Endothelial cell of umbilical vein (primary cell): ENCODE measurements around the gene CXCR5. TPM values are rescaled to one million over a fixed set of nuclear protein-coding genes. Genes with fewer than 3 reads are reported as not detected.

Experiments used
- BruUV-seq: library from RNA; stranded (reverse); fragments of 400-500 nt; replicated peaks from 2 replicates; lab custom pipeline; 2021; lab: Mats Ljungman, UMichigan
- CTCF ChIA-PET: fragments of 300-600, 350-600 bp; sonication (Branson Sonifier 250); formaldehyde crosslinking; loops from one replicate; lab custom pipeline; 2021; ENCODE audit warnings: antibody characterized with exemption, inconsistent platforms; lab: Charles Lee
- POLR2A ChIA-PET: fragments of 300-600, 350-600 bp; sonication (Branson Sonifier 250); formaldehyde crosslinking; loops from one replicate; lab custom pipeline; 2021; ENCODE audit warnings: antibody characterized with exemption, inconsistent platforms; lab: Charles Lee
- DNase-seq: peaks from one replicate; pipeline ENCODE4 v3.0.0-alpha.2; 2011; ENCODE audit warnings: low read depth, low spot score
- FAIRE-seq: peaks from 2 replicates; lab custom pipeline; 2011; peaks lifted over from hg19 to GRCh38; lab: Jason Lieb, UNC
- H2AFZ ChIP-seq: 2 replicates; pipeline ENCODE4 v1.6.0; 2012; ENCODE audit warnings: low read depth, low read length, control low read depth, inconsistent platforms
- H3K27ac ChIP-seq: 2 replicates; pipeline ENCODE4 v1.5.1; 2011; ENCODE audit warnings: low read depth, mild to moderate bottlenecking, control low read depth, low read length, moderate library complexity; ENCODE audit not compliant: insufficient read depth
- H3K27me3 ChIP-seq, 2 experiments: 2 replicates each; pipeline versions ENCODE4 v1.6.0 to v1.6.1; 2011; ENCODE audit warnings: low read length in 2 of 2, mixed read lengths in 1 of 2; ENCODE audit not compliant: control insufficient read depth in 2 of 2, insufficient read depth in 2 of 2
- H3K36me3 ChIP-seq, 2 experiments: 2 replicates in 1 of 2; 3 replicates in 1 of 2; pipeline ENCODE4 v1.5.1; 2011; ENCODE audit warnings: low read length in 2 of 2, mild to moderate bottlenecking in 1 of 2, moderate library complexity in 1 of 2; ENCODE audit not compliant: control insufficient read depth in 2 of 2, insufficient read depth in 2 of 2; ENCODE audit errors: extremely low read depth in 1 of 2
- H3K4me1 ChIP-seq: 3 replicates; pipeline ENCODE4 v1.5.1; 2011; ENCODE audit warnings: mild to moderate bottlenecking, low read length; ENCODE audit not compliant: control insufficient read depth, insufficient read depth; ENCODE audit errors: extremely low read depth
- H3K4me2 ChIP-seq: 2 replicates; pipeline ENCODE4 v1.6.1; 2011; ENCODE audit warnings: low read length, control low read depth, mixed read lengths; ENCODE audit not compliant: insufficient read depth
- H3K4me3 ChIP-seq, 3 experiments: fragments of 200-600 bp in 1 of 3; sonication (generic), shearing (Covaris generic) in 1 of 3; replicated peaks in 1 of 3; 2 replicates each; pipeline ENCODE4 v1.5.1; 2011 to 2016; ENCODE audit warnings: control low read depth in 3 of 3, low read length in 3 of 3, mild to moderate bottlenecking in 2 of 3, inconsistent platforms in 1 of 3, low read depth in 1 of 3, moderate library complexity in 1 of 3; ENCODE audit not compliant: insufficient read depth in 1 of 3
- H3K79me2 ChIP-seq: 2 replicates; pipeline ENCODE4 v1.6.0; 2012; ENCODE audit warnings: low read length, inconsistent platforms; ENCODE audit not compliant: control insufficient read depth, insufficient read depth
- H3K9ac ChIP-seq: replicated peaks from 2 replicates; pipeline ENCODE3; 2011; ENCODE audit warnings: low read length, control low read depth; ENCODE audit not compliant: insufficient read depth; ENCODE audit errors: extremely low read depth
- H3K9me1 ChIP-seq: replicated peaks from 3 replicates; pipeline ENCODE4 v1.6.0; 2011; ENCODE audit warnings: mild to moderate bottlenecking, low read length; ENCODE audit not compliant: control insufficient read depth, insufficient read depth; ENCODE audit errors: extremely low read depth
- H3K9me3 ChIP-seq: replicated peaks from 2 replicates; pipeline ENCODE4 v1.5.1; 2012; ENCODE audit warnings: low read length, inconsistent platforms; ENCODE audit not compliant: control insufficient read depth, insufficient read depth
- H4K20me1 ChIP-seq: replicated peaks from 2 replicates; pipeline ENCODE3; 2011; ENCODE audit warnings: mild to moderate bottlenecking, low read length; ENCODE audit not compliant: control insufficient read depth, insufficient read depth; ENCODE audit errors: extremely low read depth
- EZH2 ChIP-seq: IDR thresholded peaks from 2 replicates; pipeline ENCODE4 v1.6.1; 2012; ENCODE audit warnings: borderline replicate concordance, low read depth, mild to moderate bottlenecking, moderate library complexity, low read length, inconsistent platforms; ENCODE audit not compliant: severe bottlenecking
- GATA2 ChIP-seq: IDR thresholded peaks from 2 replicates; pipeline ENCODE4 v1.7.0; 2011; ENCODE audit warnings: low read depth, mild to moderate bottlenecking, moderate library complexity, mixed read lengths, low read length; ENCODE audit not compliant: insufficient read length, insufficient read depth
- MYC ChIP-seq: IDR thresholded peaks from one replicate; pipeline ENCODE4 v1.6.1; 2011; ENCODE audit warnings: mild to moderate bottlenecking, low read depth, low read length
- POLR2A ChIP-seq: IDR thresholded peaks from 2 replicates; pipeline ENCODE4 v1.6.1; 2012; ENCODE audit warnings: low read depth, mild to moderate bottlenecking, control low read depth, low read length
- dilution Hi-C: fragments of 300-500 bp; cut with MboI; formaldehyde crosslinking; loops from one replicate; pipeline ENCODE4 v1.15.0; 2019; ENCODE audit warnings: low sequenced_read_pairs; ENCODE audit not compliant: extremely low pct_ligation_motif_present
- intact Hi-C: fragments of 100-400 bp; cut with micrococcal nuclease; formaldehyde crosslinking; loops from one replicate; pipeline ENCODE4 v1.10.0; 2022
- polyA plus RNA-seq, 4 experiments: library from polyadenylated mRNA; depleted of rRNA in 3 of 4; stranded (reverse) in 3 of 4; unstranded in 1 of 4; fragments of >200 nt; gene quantifications; 2 replicates each; pipeline versions ENCODE4 v1.2.1 to v1.2.3, GENCODE V29; 2011 to 2012; ENCODE audit warnings: missing spikeins in 1 of 4
- total RNA-seq: library from RNA; stranded (reverse); gene quantifications from 2 replicates; pipeline ENCODE4 v1.2.3, GENCODE V29; 2021
- TF ChIP-seq, protein P1 (sequence below), 2 donors: IDR thresholded peaks; 1 replicate in 1 of 2; 2 replicates in 1 of 2; pipeline ENCODE4 v1.5.1; 2011; ENCODE audit warnings: low read length in 2 of 2, mild to moderate bottlenecking in 2 of 2, moderate library complexity in 2 of 2, control low read depth in 1 of 2, inconsistent platforms in 1 of 2, low read depth in 1 of 2; ENCODE audit not compliant: insufficient read depth in 1 of 2; ENCODE audit errors: extremely low read depth in 1 of 2

The CXCR5 gene
- total and polyA plus RNA-seq, 2 donors (not counting 3 experiments of a cell fraction or from before 2014, with no cell fraction given): not detected

DNA sequence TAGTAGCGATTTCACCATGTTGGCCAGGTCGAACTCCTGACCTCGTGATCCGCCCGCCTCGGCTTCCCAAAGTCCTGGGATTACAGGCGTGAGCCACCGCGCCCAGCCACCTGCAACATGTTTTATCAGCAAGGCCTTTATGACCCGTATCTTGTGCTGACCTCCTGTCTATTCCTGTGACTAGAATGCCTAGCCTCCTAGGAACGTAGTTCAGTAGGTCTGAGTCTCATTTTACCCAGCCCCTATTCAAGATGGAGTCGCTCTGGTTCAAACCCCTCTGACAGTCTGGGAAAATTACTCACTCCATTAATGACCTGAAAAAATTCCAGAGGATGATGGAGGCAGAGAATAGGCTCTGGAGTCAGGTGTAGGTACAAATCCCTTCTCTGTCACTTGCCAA is 30.0 kb upstream of the CXCR5 start:
- POLR2A ChIA-PET: no interaction called here
- no peak for FAIRE-seq
- no TSS peak for BruUV-seq

DNA sequence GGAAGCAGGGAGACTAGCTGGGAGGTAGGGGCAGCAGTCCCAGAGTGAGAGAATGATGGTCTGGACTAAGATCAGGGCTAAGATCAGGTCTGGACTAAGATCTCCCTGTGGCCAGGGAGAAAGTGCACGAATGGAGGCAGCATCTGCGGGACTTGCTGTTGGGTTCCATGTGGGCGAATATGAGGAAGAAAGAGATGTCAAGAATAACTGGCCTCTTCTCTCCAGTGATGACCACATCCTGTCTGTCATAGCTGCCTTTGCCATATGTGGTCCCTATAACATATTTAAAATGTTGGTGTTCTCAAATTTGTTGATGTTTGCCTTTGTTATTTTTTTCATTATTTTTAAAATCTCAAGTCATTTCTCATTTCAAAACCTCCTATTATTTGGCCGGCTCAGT is 27.4 kb upstream of the CXCR5 start:
- CTCF ChIA-PET: no interaction called here
- H4K20me1 ChIP-seq: no peaks in the 10 kb centered on the region
- no peaks in the 10 kb centered on the region for H3K79me2 ChIP-seq
- H3K4me3 ChIP-seq: no peak overlapping the region
- BruUV-seq: no TSS peak
- dilution Hi-C loops: no loop called here
- POLR2A ChIA-PET: no interaction called here
- no peaks in the 10 kb centered on the region for H3K36me3 ChIP-seq
- no peaks in the 10 kb centered on the region for H3K4me1 ChIP-seq
- H3K9me1 ChIP-seq: no peaks in the 10 kb centered on the region
- H3K27ac ChIP-seq: no peak overlapping the region
- no peak overlapping the region for H3K4me2 ChIP-seq
- no peaks in the 10 kb centered on the region for H3K9me3 ChIP-seq
- no peak for DNase-seq
- no peak for FAIRE-seq
- H3K9ac ChIP-seq: no peak overlapping the region
- intact Hi-C loops: no loop called here
- H2AFZ ChIP-seq: no peak overlapping the region
- H3K27me3 ChIP-seq: no peaks in the 10 kb centered on the region
- TF ChIP-seq EZH2: no peak
- TF ChIP-seq GATA2: no peak
- TF ChIP-seq, protein P1, sequence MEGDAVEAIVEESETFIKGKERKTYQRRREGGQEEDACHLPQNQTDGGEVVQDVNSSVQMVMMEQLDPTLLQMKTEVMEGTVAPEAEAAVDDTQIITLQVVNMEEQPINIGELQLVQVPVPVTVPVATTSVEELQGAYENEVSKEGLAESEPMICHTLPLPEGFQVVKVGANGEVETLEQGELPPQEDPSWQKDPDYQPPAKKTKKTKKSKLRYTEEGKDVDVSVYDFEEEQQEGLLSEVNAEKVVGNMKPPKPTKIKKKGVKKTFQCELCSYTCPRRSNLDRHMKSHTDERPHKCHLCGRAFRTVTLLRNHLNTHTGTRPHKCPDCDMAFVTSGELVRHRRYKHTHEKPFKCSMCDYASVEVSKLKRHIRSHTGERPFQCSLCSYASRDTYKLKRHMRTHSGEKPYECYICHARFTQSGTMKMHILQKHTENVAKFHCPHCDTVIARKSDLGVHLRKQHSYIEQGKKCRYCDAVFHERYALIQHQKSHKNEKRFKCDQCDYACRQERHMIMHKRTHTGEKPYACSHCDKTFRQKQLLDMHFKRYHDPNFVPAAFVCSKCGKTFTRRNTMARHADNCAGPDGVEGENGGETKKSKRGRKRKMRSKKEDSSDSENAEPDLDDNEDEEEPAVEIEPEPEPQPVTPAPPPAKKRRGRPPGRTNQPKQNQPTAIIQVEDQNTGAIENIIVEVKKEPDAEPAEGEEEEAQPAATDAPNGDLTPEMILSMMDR (IDR thresholded peaks at IDR 0.05; ENCODE audit: extremely low read depth in 1 of 2, insufficient read depth in 1 of 2, low read depth in 1 of 2, low read length in 2 of 2): no peak
- TF ChIP-seq MYC: no peak
- no peak for TF ChIP-seq POLR2A

More for the DNA sequence above, 30.0 kb upstream of the CXCR5 start:
- H3K27me3 ChIP-seq: no peaks in the 10 kb centered on the region
- H2AFZ ChIP-seq: no peak overlapping the region
- no peak overlapping the region for H3K4me2 ChIP-seq
- no peaks in the 10 kb centered on the region for H3K4me1 ChIP-seq
- H3K9me1 ChIP-seq: no peaks in the 10 kb centered on the region
- no peak overlapping the region for H3K27ac ChIP-seq
- no peaks in the 10 kb centered on the region for H4K20me1 ChIP-seq
- H3K36me3 ChIP-seq: no peaks in the 10 kb centered on the region
- H3K79me2 ChIP-seq: no peaks in the 10 kb centered on the region
- dilution Hi-C loops: no loop called here
- no peak overlapping the region for H3K4me3 ChIP-seq
- H3K9ac ChIP-seq: no peak overlapping the region
- intact Hi-C loops: no loop called here
- no peaks in the 10 kb centered on the region for H3K9me3 ChIP-seq
- DNase-seq: no peak
- CTCF ChIA-PET: no interaction called here
- TF ChIP-seq POLR2A: no peak
